Trophoblast cell (in vitro differentiated cells and primary cell): ENCODE results near the gene TPM1.

Source experiments
- DNase-seq, 2 donors: peaks; one replicate each; pipeline ENCODE4 v3.0.0-alpha.2; 2016
- H2AFZ ChIP-seq: 2 replicates; pipeline ENCODE4 v1.6.1; 2013; ENCODE audit warnings: low read length, moderate library complexity, mild to moderate bottlenecking; ENCODE audit not compliant: insufficient read depth, poor library complexity
- H2AK5ac ChIP-seq: 2 replicates; pipeline ENCODE4 v1.6.1; 2013; ENCODE audit warnings: mild to moderate bottlenecking, low read length
- H2BK120ac ChIP-seq: 2 replicates; pipeline ENCODE4 v1.6.1; 2013; ENCODE audit warnings: low read length, mild to moderate bottlenecking, moderate library complexity; ENCODE audit not compliant: insufficient read depth, poor library complexity
- H2BK12ac ChIP-seq: 2 replicates; pipeline ENCODE4 v1.6.1; 2013; ENCODE audit warnings: mild to moderate bottlenecking, low read length, moderate library complexity
- H2BK5ac ChIP-seq: 2 replicates; pipeline ENCODE4 v1.6.1; 2013; ENCODE audit warnings: low read length, low read depth, moderate library complexity, mild to moderate bottlenecking; ENCODE audit not compliant: poor library complexity
- H3K14ac ChIP-seq: 2 replicates; pipeline ENCODE4 v1.6.1; 2013; ENCODE audit warnings: mild to moderate bottlenecking, low read length
- H3K18ac ChIP-seq: 2 replicates; pipeline ENCODE4 v1.6.1; 2013; ENCODE audit warnings: mild to moderate bottlenecking, low read length
- H3K23ac ChIP-seq: 2 replicates; pipeline ENCODE4 v1.6.1; 2013; ENCODE audit warnings: low read length
- H3K27ac ChIP-seq: 2 replicates; pipeline ENCODE4 v1.5.1; 2013; ENCODE audit warnings: low read depth, mild to moderate bottlenecking, inconsistent platforms, low read length, moderate library complexity
- H3K27me3 ChIP-seq: 2 replicates; pipeline ENCODE4 v1.6.1; 2013; ENCODE audit warnings: inconsistent platforms, mild to moderate bottlenecking, low read length, moderate library complexity; ENCODE audit not compliant: insufficient read depth
- H3K36me3 ChIP-seq, 2 experiments: 1 replicate in 1 of 2; 2 replicates in 1 of 2; pipeline ENCODE4 v1.6.1; 2013; ENCODE audit warnings: low read length in 2 of 2, mild to moderate bottlenecking in 2 of 2, moderate library complexity in 1 of 2; ENCODE audit not compliant: insufficient read depth in 2 of 2, control insufficient read depth in 1 of 2
- H3K4ac ChIP-seq: 2 replicates; pipeline ENCODE4 v1.6.1; 2013; ENCODE audit warnings: low read depth, mild to moderate bottlenecking, low read length, moderate library complexity
- H3K4me1 ChIP-seq, 2 experiments: 1 replicate in 1 of 2; 2 replicates in 1 of 2; pipeline ENCODE4 v1.6.1; 2013; ENCODE audit warnings: low read length in 2 of 2, mild to moderate bottlenecking in 2 of 2, moderate library complexity in 1 of 2; ENCODE audit not compliant: insufficient read depth in 2 of 2, control insufficient read depth in 1 of 2
- H3K4me2 ChIP-seq: 2 replicates; pipeline ENCODE4 v1.6.1; 2013; ENCODE audit warnings: inconsistent platforms, mild to moderate bottlenecking, low read length, moderate library complexity
- H3K4me3 ChIP-seq: 2 replicates; pipeline ENCODE4 v1.5.1; 2013; ENCODE audit warnings: mild to moderate bottlenecking, low read depth, low read length, inconsistent platforms
- H3K79me1 ChIP-seq: one replicate; pipeline ENCODE4 v1.6.1; 2013; ENCODE audit warnings: low read length
- H3K79me2 ChIP-seq: 2 replicates; pipeline ENCODE4 v1.6.1; 2013; ENCODE audit warnings: low read length, mild to moderate bottlenecking; ENCODE audit not compliant: control insufficient read depth, insufficient read depth, poor library complexity
- H3K9ac ChIP-seq: 2 replicates; pipeline ENCODE4 v1.6.1; 2013; ENCODE audit warnings: mild to moderate bottlenecking, low read length
- H3K9me3 ChIP-seq: 2 replicates; pipeline ENCODE4 v1.6.1; 2013; ENCODE audit warnings: low read depth, mild to moderate bottlenecking, control low read depth, inconsistent platforms, low read length; ENCODE audit not compliant: insufficient read depth
- H4K12ac ChIP-seq: 2 replicates; pipeline ENCODE4 v1.6.1; 2013; ENCODE audit warnings: low read depth, mild to moderate bottlenecking, low read length, moderate library complexity
- H4K8ac ChIP-seq: 2 replicates; pipeline ENCODE4 v1.6.1; 2013; ENCODE audit warnings: low read depth, mild to moderate bottlenecking, low read length, moderate library complexity
- H4K91ac ChIP-seq: one replicate; pipeline ENCODE4 v1.6.1; 2013; ENCODE audit warnings: low read depth, mild to moderate bottlenecking, low read length, moderate library complexity
- WGBS: extraction: QIAGEN DNeasy Blood & Tissue Kit; methylation state at CpG from one replicate; pipeline ENCODE4 v1.1.7; 2013; ENCODE audit warnings: missing lambda C conversion rate; ENCODE audit not compliant: insufficient read length, insufficient coverage; ENCODE audit errors: extremely low coverage; 5-methylcytosine and 5-hydroxymethylcytosine counted together

The TPM1 gene

DNA sequence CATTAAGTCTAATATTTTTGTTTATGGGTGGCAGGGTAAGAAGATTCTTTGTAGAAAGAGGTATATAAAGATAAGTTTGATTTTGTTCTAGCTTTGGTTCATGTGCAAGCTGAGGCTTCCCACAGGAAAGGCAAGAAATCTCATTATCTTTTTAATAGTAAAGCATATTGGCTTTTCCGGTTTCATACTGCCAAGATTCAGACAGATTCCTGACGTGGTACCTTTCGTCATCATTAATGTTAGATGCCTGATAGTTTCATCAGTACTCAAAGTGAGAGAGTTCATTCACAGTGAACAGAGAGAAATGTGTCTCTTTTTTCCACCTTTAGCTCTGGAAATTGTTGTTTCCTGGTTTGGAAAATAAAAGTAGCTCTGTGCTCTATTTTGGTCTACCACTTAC lies 16.5 kb downstream of the TPM1 start:
- Histone ChIP-seq H3K18ac (no peak overlapping the region), H4K91ac (no peak overlapping the region), H3K14ac (no peak overlapping the region), H4K12ac (no peak overlapping the region), H3K23ac (no peak overlapping the region), H2AFZ (no peak overlapping the region), H3K4me1 (peaks cover 4 to 10% of the 10 kb centered on the region in 2 experiments), H3K9me3 (no peaks in the 10 kb centered on the region), H2BK120ac (no peak overlapping the region), H3K9ac (no peak overlapping the region), H3K4me2 (no peak overlapping the region), H3K4me3 (no peak overlapping the region), H3K27ac (no peak overlapping the region), H2BK5ac (no peak overlapping the region), H2AK5ac (no peak overlapping the region), H3K4ac (no peak overlapping the region), H3K27me3 (no peaks in the 10 kb centered on the region), H3K36me3 (peaks cover 42 to 79% of the 10 kb centered on the region in 2 experiments), H2BK12ac (no peak overlapping the region), H3K79me1 (peaks cover 3% of the 10 kb centered on the region), H4K8ac (no peak overlapping the region), H3K79me2 (no peaks in the 10 kb centered on the region)
- DNase-seq, result no peak
- whole genome bisulfite sequencing, result no CpG with 5 or more reads among the region's 3 CpGs

DNA sequence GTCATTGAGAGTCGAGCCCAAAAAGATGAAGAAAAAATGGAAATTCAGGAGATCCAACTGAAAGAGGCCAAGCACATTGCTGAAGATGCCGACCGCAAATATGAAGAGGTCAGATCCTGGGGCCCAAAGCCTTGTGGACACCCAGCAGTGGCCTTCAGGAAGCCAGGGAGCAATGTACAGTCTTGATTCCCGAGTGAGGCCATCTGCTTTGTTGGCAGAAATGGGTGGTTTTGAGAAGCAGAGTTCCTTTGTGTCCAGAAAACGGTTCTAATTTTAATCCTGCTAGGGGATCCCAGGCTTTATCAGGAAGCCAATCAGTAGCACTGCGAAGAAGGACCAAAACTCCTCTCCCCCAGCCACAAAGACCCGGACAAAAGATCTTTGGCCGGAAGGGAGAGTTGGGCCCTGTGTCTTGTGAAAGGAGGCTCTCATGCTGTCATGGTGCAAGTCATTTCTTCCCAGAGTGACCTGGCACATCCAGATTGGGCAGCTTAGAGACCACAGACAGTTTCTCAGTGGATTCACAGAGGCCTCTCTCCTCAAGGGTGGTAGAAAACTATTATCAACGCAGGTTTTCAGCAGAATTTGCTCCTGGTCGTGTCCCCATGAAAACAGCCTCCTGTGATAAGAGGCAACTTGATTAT lies 17.1 kb downstream of the TPM1 start:
- peaks cover 2% of the 10 kb centered on the region for H3K79me1 ChIP-seq
- H2BK120ac ChIP-seq, result no peak overlapping the region
- H3K4me1 ChIP-seq, result peaks cover 2 to 9% of the 10 kb centered on the region in 2 experiments
- no peaks in the 10 kb centered on the region for H3K79me2 ChIP-seq
- no peak overlapping the region for H2BK5ac ChIP-seq
- no peak overlapping the region for H2AFZ ChIP-seq
- no peak overlapping the region for H3K4me2 ChIP-seq
- H4K91ac ChIP-seq, result no peak overlapping the region
- no peak overlapping the region for H4K8ac ChIP-seq
- H3K4me3 ChIP-seq, result no peak overlapping the region
- H3K23ac ChIP-seq, result no peak overlapping the region
- no peak overlapping the region for H3K9ac ChIP-seq
- peaks cover 40 to 78% of the 10 kb centered on the region in 2 experiments for H3K36me3 ChIP-seq
- H3K18ac ChIP-seq, result no peak overlapping the region
- H3K27ac ChIP-seq, result peak overlapping the region; percentile 3
- no CpG with 5 or more reads among the region's 10 CpGs for WGBS
- no peak for DNase-seq
- no peak overlapping the region for H2BK12ac ChIP-seq
- no peaks in the 10 kb centered on the region for H3K27me3 ChIP-seq
- no peak overlapping the region for H2AK5ac ChIP-seq
- H3K14ac ChIP-seq, result no peak overlapping the region
- H3K4ac ChIP-seq, result no peak overlapping the region
- H3K9me3 ChIP-seq, result no peaks in the 10 kb centered on the region
- no peak overlapping the region for H4K12ac ChIP-seq

DNA sequence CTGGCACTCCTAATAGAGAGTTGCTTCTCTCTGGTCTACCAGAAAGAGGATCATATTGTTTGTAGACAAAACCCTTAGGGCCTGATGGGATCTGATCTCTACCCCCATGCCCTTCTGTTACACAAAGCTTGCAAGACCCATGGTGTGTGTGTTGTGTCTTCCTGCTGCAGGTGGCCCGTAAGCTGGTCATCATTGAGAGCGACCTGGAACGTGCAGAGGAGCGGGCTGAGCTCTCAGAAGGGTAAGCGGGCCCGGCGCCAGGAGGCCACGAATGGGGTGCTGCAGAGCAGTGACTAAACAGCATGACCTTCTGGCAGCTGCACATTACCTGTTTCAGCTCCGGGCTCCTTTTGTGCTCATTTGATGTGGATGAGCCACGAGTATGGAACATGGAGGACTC lies 18.2 kb downstream of the TPM1 start:
- Histone ChIP-seq H3K9ac (no peak overlapping the region), H3K79me1 (peaks cover 2% of the 10 kb centered on the region), H4K12ac (no peak overlapping the region), H2AFZ (no peak overlapping the region), H3K79me2 (no peaks in the 10 kb centered on the region), H3K27me3 (no peaks in the 10 kb centered on the region), H4K8ac (no peak overlapping the region), H3K27ac (no peak overlapping the region), H4K91ac (no peak overlapping the region), H2AK5ac (no peak overlapping the region), H3K4me2 (no peak overlapping the region), H3K4ac (no peak overlapping the region), H3K4me1 (peaks cover 2 to 9% of the 10 kb centered on the region in 2 experiments), H3K9me3 (no peaks in the 10 kb centered on the region), H3K14ac (no peak overlapping the region), H2BK5ac (no peak overlapping the region), H3K36me3 (peaks cover 42 to 79% of the 10 kb centered on the region in 2 experiments), H3K18ac (peak overlapping the region; percentile 38), H3K4me3 (no peak overlapping the region), H2BK120ac (no peak overlapping the region), H3K23ac (no peak overlapping the region), H2BK12ac (no peak overlapping the region)
- WGBS, result no CpG with 5 or more reads among the region's 10 CpGs
- DNase-seq, result peak; percentile 52 to 54

DNA sequence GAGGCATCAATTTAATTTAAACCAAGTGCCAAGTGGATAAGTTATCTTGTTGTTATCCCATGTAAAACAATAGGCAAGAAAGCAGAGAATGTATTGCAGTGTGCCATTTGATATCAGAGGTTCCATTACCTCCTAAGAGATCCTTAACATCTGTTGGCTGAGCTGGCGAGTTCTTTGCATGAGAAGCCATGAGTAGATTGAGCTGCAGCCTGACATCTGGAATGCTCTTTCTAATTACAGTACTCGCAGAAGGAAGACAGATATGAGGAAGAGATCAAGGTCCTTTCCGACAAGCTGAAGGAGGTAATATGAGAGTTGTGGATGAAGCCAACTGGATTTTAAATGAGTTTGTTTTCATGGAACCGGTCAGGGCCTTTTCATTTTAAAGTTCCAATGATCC lies 19.4 kb downstream of the TPM1 start:
- Histone ChIP-seq H3K9ac (no peak overlapping the region), H3K27ac (no peak overlapping the region), H2BK120ac (no peak overlapping the region), H2AK5ac (no peak overlapping the region), H2BK5ac (no peak overlapping the region), H3K14ac (no peak overlapping the region), H3K79me2 (no peaks in the 10 kb centered on the region), H3K4ac (no peak overlapping the region), H4K91ac (no peak overlapping the region), H3K18ac (no peak overlapping the region), H3K4me2 (no peak overlapping the region), H2AFZ (no peak overlapping the region), H3K4me1 (peaks cover 2 to 6% of the 10 kb centered on the region in 2 experiments), H3K4me3 (no peak overlapping the region), H3K36me3 (peaks cover 38 to 76% of the 10 kb centered on the region in 2 experiments), H3K27me3 (no peaks in the 10 kb centered on the region), H4K8ac (no peak overlapping the region), H2BK12ac (no peak overlapping the region), H3K23ac (no peak overlapping the region), H3K79me1 (peaks cover 2% of the 10 kb centered on the region), H3K9me3 (no peaks in the 10 kb centered on the region), H4K12ac (no peak overlapping the region)
- DNase-seq, result no peak
- no CpG with 5 or more reads among the region's 4 CpGs for WGBS
